Dendritic cell treated with granulocyte-macrophage colony-stimulating factor and Interleukin-4, amounts not matched to agents 40 ng/mL and 50 ng/mL, for 4 days (primary cell): ENCODE measurements around the gene POM121.
"Not testable (repeated sequence)": the region's sequence is repeated elsewhere in the genome, so short reads cannot be mapped to it uniquely, and the experiment has no call there.

Experiments used
- H3K27ac Mint-ChIP-seq: one replicate; pipeline ENCODE4 v1.8.0; 2022; ENCODE audit warnings: mild to moderate bottlenecking, mixed read lengths
- H3K27me3 Mint-ChIP-seq: one replicate; pipeline ENCODE4 v1.8.0; 2022; ENCODE audit warnings: mild to moderate bottlenecking, mixed read lengths
- H3K36me3 Mint-ChIP-seq: one replicate; pipeline ENCODE4 v1.8.0; 2022; ENCODE audit warnings: low read depth, mixed read lengths
- H3K4me1 Mint-ChIP-seq: one replicate; pipeline ENCODE4 v1.8.0; 2022; ENCODE audit warnings: low read depth, mixed read lengths
- H3K4me3 Mint-ChIP-seq: one replicate; pipeline ENCODE4 v1.8.0; 2022; ENCODE audit warnings: mild to moderate bottlenecking, moderate library complexity, mixed read lengths
- H3K9me3 Mint-ChIP-seq: one replicate; pipeline ENCODE4 v1.8.0; 2022; ENCODE audit warnings: mixed read lengths
- intact Hi-C: fragments of 100-400 bp; cut with micrococcal nuclease; formaldehyde crosslinking; loops from one replicate; pipeline ENCODE4 v1.15.0; 2022

Gene POM121

DNA sequence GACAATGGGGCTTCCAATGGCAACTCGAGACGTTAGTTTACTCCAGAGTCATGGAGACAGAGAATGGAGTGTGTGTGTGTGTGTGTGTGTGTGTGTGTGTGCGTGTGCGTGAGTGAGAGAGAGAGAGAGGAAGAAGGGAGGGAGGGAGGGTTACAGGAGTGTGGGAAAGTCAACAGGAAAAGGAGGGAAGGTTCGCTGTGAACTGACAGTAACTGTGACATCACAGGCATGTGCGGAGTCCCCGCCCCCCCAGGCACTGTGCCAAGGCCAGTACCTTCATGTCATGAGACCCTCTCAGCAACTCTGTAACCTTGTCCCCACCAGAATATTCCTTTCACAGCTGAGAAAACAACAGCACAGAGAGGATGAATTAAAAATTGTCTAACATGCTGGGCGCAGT, 72.6 kb downstream of the POM121 start:
- H3K36me3 Mint-ChIP-seq, H3K27ac Mint-ChIP-seq, H3K4me3 Mint-ChIP-seq, H3K27me3 Mint-ChIP-seq, H3K9me3 Mint-ChIP-seq, H3K4me1 Mint-ChIP-seq, intact Hi-C loops: not testable (repeated sequence)

- H3K4me1 Mint-ChIP-seq, H3K36me3 Mint-ChIP-seq, intact Hi-C loops, H3K4me3 Mint-ChIP-seq, H3K27me3 Mint-ChIP-seq, H3K27ac Mint-ChIP-seq, H3K9me3 Mint-ChIP-seq: not testable (repeated sequence)
Measured at GRCh38 chr7:72997887-72998468, 73.1 kb downstream of the POM121 start.
